NCI-H1436 treated with DMSO at 0.1 percent for 48 hours (cell line): ENCODE measurements around the gene INPP5B.

Experiments
- DNase-seq: peaks from one replicate; lab custom pipeline; 2025; lab: John Stamatoyannopoulos, UW

INPP5B gene

GRCh38 chr1:37872692-37873091, 74.2 kb downstream of the INPP5B start:
- DNase-seq, result no peak

GRCh38 chr1:37868466-37868865, 78.4 kb downstream of the INPP5B start:
- no peak for DNase-seq

- DNase-seq, result no peak
These were observed 79.1 kb downstream of the INPP5B start for GRCh38 chr1:37867784-37868183.

GRCh38 chr1:37866491-37866890, 80.4 kb downstream of the INPP5B start:
- no peak for DNase-seq

GRCh38 chr1:37865348-37866120, 81.3 kb downstream of the INPP5B start:
- DNase-seq, result no peak

GRCh38 chr1:37862330-37862729, 84.5 kb downstream of the INPP5B start:
- DNase-seq, result no peak

- DNase-seq, result no peak
These were observed 85.7 kb downstream of the INPP5B start for GRCh38 chr1:37861151-37861550.

- DNase-seq, result no peak
These were observed 86.5 kb downstream of the INPP5B start for GRCh38 chr1:37860346-37860666.

GRCh38 chr1:37859507-37860345, 87.1 kb downstream of the INPP5B start, which contains the start of gene MTF1:
Gene MTF1 (minus strand): TSS chr1:37859592. CDS start chr1:37857658, 1,934 bp downstream.
- peak; percentile 82 for DNase-seq

GRCh38 chr1:37858931-37859506, 87.8 kb downstream of the INPP5B start:
- DNase-seq, result no peak

- no peak for DNase-seq
These were observed 92.4 kb downstream of the INPP5B start for GRCh38 chr1:37854406-37854805.

- DNase-seq, result no peak
These were observed 93.7 kb downstream of the INPP5B start for GRCh38 chr1:37853157-37853556.

GRCh38 chr1:37851782-37852210, 95.1 kb downstream of the INPP5B start:
- no peak for DNase-seq

GRCh38 chr1:37851262-37851661, 95.6 kb downstream of the INPP5B start:
- DNase-seq, result no peak

- DNase-seq, result no peak
These were observed 96.4 kb downstream of the INPP5B start for GRCh38 chr1:37850352-37850955.

- no peak for DNase-seq
These were observed 97.4 kb downstream of the INPP5B start for GRCh38 chr1:37849480-37849879.

- no peak for DNase-seq
These were observed 100.1 kb downstream of the INPP5B start for GRCh38 chr1:37846647-37847339.

GRCh38 chr1:37845786-37846185, 101.1 kb downstream of the INPP5B start:
- DNase-seq, result no peak

- DNase-seq, result no peak
These were observed 101.7 kb downstream of the INPP5B start for GRCh38 chr1:37845049-37845646.

- DNase-seq, result no peak
These were observed 102.3 kb downstream of the INPP5B start for GRCh38 chr1:37844536-37844935.

- no peak for DNase-seq
These were observed 105.2 kb downstream of the INPP5B start for GRCh38 chr1:37841652-37842051.
